Panc1 (cell line): ENCODE data around the gene SULT2B1. TPM values are rescaled to one million over a fixed set of nuclear protein-coding genes. Genes with fewer than 3 reads are reported as not detected.

Experiments
- ATAC-seq: fragments of 200-7000 bp; cut with Tn5 transposase; 2 replicates; pipeline ENCODE4 v1.9.1; 2020; ENCODE audit warnings: mild to moderate bottlenecking, moderate library complexity
- BruUV-seq: library from RNA; stranded (reverse); fragments of 400-500 nt; replicated peaks from 2 replicates; lab custom pipeline; 2021; lab: Mats Ljungman, UMichigan
- CTCF ChIA-PET: fragments of 300-600 bp; sonication (Branson Sonifier 250); formaldehyde crosslinking; loops from one replicate; lab custom pipeline; 2022; ENCODE audit warnings: antibody characterized with exemption; lab: Charles Lee
- POLR2A ChIA-PET: fragments of 300-600 bp; sonication (Branson Sonifier 250); formaldehyde crosslinking; loops from one replicate; lab custom pipeline; 2022; ENCODE audit warnings: antibody characterized with exemption; lab: Charles Lee
- DNase-seq: peaks from one replicate; pipeline ENCODE4 v3.0.0-alpha.2; 2010; ENCODE audit warnings: low read depth, low spot score
- H3K27ac ChIP-seq: 2 replicates; pipeline ENCODE4 v1.5.1; 2011; ENCODE audit warnings: mild to moderate bottlenecking, low read length, inconsistent platforms
- H3K27me3 ChIP-seq: fragments of 200-500 bp; sonication (Bioruptor generic); 2 replicates; pipeline ENCODE4 v1.6.0; 2014; ENCODE audit warnings: low read length, inconsistent platforms; ENCODE audit not compliant: control insufficient read depth, insufficient read depth
- H3K36me3 ChIP-seq: fragments of 200-500 bp; sonication (Bioruptor generic); 2 replicates; pipeline ENCODE4 v1.5.1; 2014; ENCODE audit warnings: inconsistent platforms, mild to moderate bottlenecking, low read length, moderate library complexity; ENCODE audit not compliant: control insufficient read depth, insufficient read depth
- H3K4me1 ChIP-seq: 2 replicates; pipeline ENCODE4 v1.5.1; 2011; ENCODE audit warnings: inconsistent platforms, mild to moderate bottlenecking, low read length, moderate library complexity; ENCODE audit not compliant: control insufficient read depth, insufficient read depth
- H3K4me3 ChIP-seq, 2 experiments: 2 replicates each; pipeline ENCODE4 v1.5.1; 2011 to 2012; ENCODE audit warnings: low read depth in 2 of 2, low read length in 2 of 2, mild to moderate bottlenecking in 2 of 2, inconsistent platforms in 1 of 2, moderate library complexity in 1 of 2
- H3K9me3 ChIP-seq: fragments of 200-500 bp; sonication (Bioruptor generic); 2 replicates; pipeline ENCODE4 v1.5.1; 2014; ENCODE audit warnings: low read depth, mild to moderate bottlenecking, inconsistent platforms, low read length, moderate library complexity; ENCODE audit not compliant: control insufficient read depth, insufficient read depth
- CTCF ChIP-seq: fragments of 450-650 bp; IDR thresholded peaks from 2 replicates; pipeline ENCODE4 v1.5.1; 2017; ENCODE audit warnings: mild to moderate bottlenecking
- POLR2AphosphoS5 ChIP-seq: IDR thresholded peaks from 2 replicates; pipeline ENCODE4 v1.6.1; 2012; ENCODE audit warnings: mild to moderate bottlenecking, low read depth, low read length, moderate library complexity
- SIN3A ChIP-seq: IDR thresholded peaks from 2 replicates; pipeline ENCODE4 v1.6.1; 2012; ENCODE audit warnings: low read depth, mild to moderate bottlenecking, low read length, moderate library complexity, borderline replicate concordance; ENCODE audit not compliant: insufficient read depth
- TCF7L2 ChIP-seq: IDR thresholded peaks from 2 replicates; pipeline ENCODE4 v1.6.1; 2011; ENCODE audit warnings: mild to moderate bottlenecking, low read depth, low read length, inconsistent platforms
- in situ Hi-C: cut with HindIII; loops from 2 replicates; pipeline ENCODE4 v1.10.0; 2016; ENCODE audit warnings: low sequenced_read_pairs, low pct_unique_long_range_greater_than_20kb
- intact Hi-C: fragments of 100-400 bp; cut with micrococcal nuclease; formaldehyde crosslinking; loops from one replicate; pipeline ENCODE4 v1.10.0; 2022; ENCODE audit not compliant: unreplicated experiment
- total RNA-seq: library from RNA; stranded (reverse); gene quantifications from one replicate; pipeline ENCODE4 v1.2.1, GENCODE V29; 2021; ENCODE audit not compliant: unreplicated experiment
- TF ChIP-seq, protein P1 (sequence below), 2 experiments: IDR thresholded peaks; 2 replicates each; pipeline ENCODE4 v1.6.1; 2011 to 2012; ENCODE audit warnings: low read depth in 2 of 2, control low read depth in 1 of 2, low read length in 1 of 2, mild to moderate bottlenecking in 1 of 2, moderate library complexity in 1 of 2; ENCODE audit not compliant: insufficient read depth in 1 of 2

Gene SULT2B1
- total RNA-seq, 1 experiment from 2014 or later: 3.6 TPM

GRCh38 chr19:48591021-48591420 is 39.0 kb downstream of the SULT2B1 start:
- in situ Hi-C loops: no loop called here

GRCh38 chr19:48595171-48595570 is 43.2 kb downstream of the SULT2B1 start:
- in situ Hi-C loops (no loop called here), intact Hi-C loops (no loop called here)
- no peaks in the 10 kb centered on the region for H3K4me1 ChIP-seq
- DNase-seq (no peak), ATAC-seq (no peak)
- TF ChIP-seq SIN3A: no peak
- no peak for TF ChIP-seq TCF7L2
- TF ChIP-seq, protein P1, sequence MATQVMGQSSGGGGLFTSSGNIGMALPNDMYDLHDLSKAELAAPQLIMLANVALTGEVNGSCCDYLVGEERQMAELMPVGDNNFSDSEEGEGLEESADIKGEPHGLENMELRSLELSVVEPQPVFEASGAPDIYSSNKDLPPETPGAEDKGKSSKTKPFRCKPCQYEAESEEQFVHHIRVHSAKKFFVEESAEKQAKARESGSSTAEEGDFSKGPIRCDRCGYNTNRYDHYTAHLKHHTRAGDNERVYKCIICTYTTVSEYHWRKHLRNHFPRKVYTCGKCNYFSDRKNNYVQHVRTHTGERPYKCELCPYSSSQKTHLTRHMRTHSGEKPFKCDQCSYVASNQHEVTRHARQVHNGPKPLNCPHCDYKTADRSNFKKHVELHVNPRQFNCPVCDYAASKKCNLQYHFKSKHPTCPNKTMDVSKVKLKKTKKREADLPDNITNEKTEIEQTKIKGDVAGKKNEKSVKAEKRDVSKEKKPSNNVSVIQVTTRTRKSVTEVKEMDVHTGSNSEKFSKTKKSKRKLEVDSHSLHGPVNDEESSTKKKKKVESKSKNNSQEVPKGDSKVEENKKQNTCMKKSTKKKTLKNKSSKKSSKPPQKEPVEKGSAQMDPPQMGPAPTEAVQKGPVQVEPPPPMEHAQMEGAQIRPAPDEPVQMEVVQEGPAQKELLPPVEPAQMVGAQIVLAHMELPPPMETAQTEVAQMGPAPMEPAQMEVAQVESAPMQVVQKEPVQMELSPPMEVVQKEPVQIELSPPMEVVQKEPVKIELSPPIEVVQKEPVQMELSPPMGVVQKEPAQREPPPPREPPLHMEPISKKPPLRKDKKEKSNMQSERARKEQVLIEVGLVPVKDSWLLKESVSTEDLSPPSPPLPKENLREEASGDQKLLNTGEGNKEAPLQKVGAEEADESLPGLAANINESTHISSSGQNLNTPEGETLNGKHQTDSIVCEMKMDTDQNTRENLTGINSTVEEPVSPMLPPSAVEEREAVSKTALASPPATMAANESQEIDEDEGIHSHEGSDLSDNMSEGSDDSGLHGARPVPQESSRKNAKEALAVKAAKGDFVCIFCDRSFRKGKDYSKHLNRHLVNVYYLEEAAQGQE (IDR thresholded peaks at IDR 0.05; ENCODE audit: insufficient read depth in 1 of 2, low read depth in 2 of 2, low read length in 1 of 2): no peak
- TF ChIP-seq POLR2AphosphoS5: no peak
- no peaks in the 10 kb centered on the region for H3K36me3 ChIP-seq
- POLR2A ChIA-PET: no interaction called here
- no peaks in the 10 kb centered on the region for H3K27me3 ChIP-seq
- BruUV-seq: no TSS peak
- H3K9me3 ChIP-seq: no peaks in the 10 kb centered on the region
- no peak overlapping the region for H3K4me3 ChIP-seq
- CTCF ChIA-PET: interaction anchor here (0.7 to 1.9 kb wide), 2 partner anchors 11 to 102 kb away, joined by 7 to 9 read pairs; no protein-coding TSS in a partner anchor
- H3K27ac ChIP-seq: no peak overlapping the region

More at GRCh38 chr19:48591021-48591420, 39.0 kb downstream of the SULT2B1 start:
- ATAC-seq (no peak), DNase-seq (no peak)
- no peaks in the 10 kb centered on the region for H3K36me3 ChIP-seq
- H3K27me3 ChIP-seq: no peaks in the 10 kb centered on the region
- H3K27ac ChIP-seq: no peak overlapping the region
- H3K4me3 ChIP-seq: no peak overlapping the region
- intact Hi-C loops: no loop called here
- TF ChIP-seq TCF7L2 (no peak), CTCF (no peak), POLR2AphosphoS5 (no peak), SIN3A (no peak)
- TF ChIP-seq, protein P1 (IDR thresholded peaks at IDR 0.05; ENCODE audit: insufficient read depth in 1 of 2, low read depth in 2 of 2, low read length in 1 of 2): no peak
- H3K4me1 ChIP-seq: no peaks in the 10 kb centered on the region
- BruUV-seq: no TSS peak
- no peaks in the 10 kb centered on the region for H3K9me3 ChIP-seq
- CTCF ChIA-PET: interaction anchor here (0.6 to 1.0 kb wide), 2 partner anchors 85 to 95 kb away, joined by 3 to 6 read pairs; no protein-coding TSS in a partner anchor
- POLR2A ChIA-PET: no interaction called here
